GM19372 (cell line): ENCODE data around the gene LRRC23.
"Not testable (repeated sequence)": the region's sequence is repeated elsewhere in the genome, so short reads cannot be mapped to it uniquely, and the experiment has no call there.

ENCODE experiments used
- ATAC-seq: cut with Tn5 transposase; IDR thresholded peaks from one replicate; pipeline ENCODE4 v1.9.1; 2021; ENCODE audit warnings: mild to moderate bottlenecking, low read depth, moderate library complexity; ENCODE audit not compliant: unreplicated experiment

The LRRC23 gene

GRCh38 chr12:6904280-6905276, at the start of gene LRRC23:
Gene LRRC23 (plus strand): TSS chr12:6904822. CDS start chr12:6905634, 812 bp downstream.
- ATAC-seq, result peak; percentile 89

GRCh38 chr12:6855322-6855721, 49.3 kb upstream of the LRRC23 start:
- no peak for ATAC-seq

- no peak for ATAC-seq
These were observed 45.8 kb upstream of the LRRC23 start for GRCh38 chr12:6858799-6859198.

GRCh38 chr12:6860116-6860515, 44.5 kb upstream of the LRRC23 start:
- no peak for ATAC-seq

- ATAC-seq, result no peak
These were observed 43.7 kb upstream of the LRRC23 start for GRCh38 chr12:6860942-6861341.

- no peak for ATAC-seq
These were observed 43.2 kb upstream of the LRRC23 start for GRCh38 chr12:6861391-6861790.

GRCh38 chr12:6863033-6863432, 41.6 kb upstream of the LRRC23 start:
- no peak for ATAC-seq

GRCh38 chr12:6863586-6864321, 40.9 kb upstream of the LRRC23 start:
- ATAC-seq, result no peak

- ATAC-seq, result not testable (repeated sequence)
These were observed 39.3 kb upstream of the LRRC23 start for GRCh38 chr12:6865307-6865706.

GRCh38 chr12:6866163-6866919, 38.3 kb upstream of the LRRC23 start:
- no peak for ATAC-seq

GRCh38 chr12:6866920-6867412, 37.7 kb upstream of the LRRC23 start:
- peak; percentile 7 for ATAC-seq

- peak; percentile 49 for ATAC-seq
These were observed 37.0 kb upstream of the LRRC23 start, which contains the start of gene TPI1 for GRCh38 chr12:6867413-6868210. Gene TPI1 (plus strand): TSS chr12:6867531. CDS start chr12:6867567, 36 bp downstream.

- ATAC-seq, result no peak
These were observed 36.2 kb upstream of the LRRC23 start for GRCh38 chr12:6868211-6869048.

- no peak for ATAC-seq
These were observed 35.3 kb upstream of the LRRC23 start for GRCh38 chr12:6869049-6870021.

- not testable (repeated sequence) for ATAC-seq
These were observed 34.3 kb upstream of the LRRC23 start for GRCh38 chr12:6870304-6870703.

- ATAC-seq, result no peak
These were observed 33.3 kb upstream of the LRRC23 start for GRCh38 chr12:6871052-6871957.
